Epithelial cell of proximal tubule (primary cell): ENCODE results near the gene RAB11B. TPM values are rescaled to one million over a fixed set of nuclear protein-coding genes. Genes with fewer than 3 reads are reported as not detected.

Source experiments
- DNase-seq: peaks from one replicate; pipeline ENCODE4 v3.0.0-alpha.2; 2011; ENCODE audit warnings: low read depth
- H3K4me3 ChIP-seq: 2 replicates; pipeline ENCODE4 v1.5.1; 2011; ENCODE audit warnings: low read depth, mild to moderate bottlenecking, low read length
- total RNA-seq: library from RNA; depleted of rRNA; stranded (reverse); fragments of >200 nt; gene quantifications from 2 replicates; pipeline ENCODE4 v1.2.3, GENCODE V29; 2015
- TF ChIP-seq, protein P1 (sequence below): conservative IDR thresholded peaks from 2 replicates; pipeline ENCODE4 v1.5.1; 2012; ENCODE audit warnings: low read depth, mild to moderate bottlenecking, low read length

RAB11B gene
- total RNA-seq, 1 donor from 2014 or later = 23.3 TPM

- H3K4me3 ChIP-seq = peak overlapping the region; percentile 93
- TF ChIP-seq, protein P1, sequence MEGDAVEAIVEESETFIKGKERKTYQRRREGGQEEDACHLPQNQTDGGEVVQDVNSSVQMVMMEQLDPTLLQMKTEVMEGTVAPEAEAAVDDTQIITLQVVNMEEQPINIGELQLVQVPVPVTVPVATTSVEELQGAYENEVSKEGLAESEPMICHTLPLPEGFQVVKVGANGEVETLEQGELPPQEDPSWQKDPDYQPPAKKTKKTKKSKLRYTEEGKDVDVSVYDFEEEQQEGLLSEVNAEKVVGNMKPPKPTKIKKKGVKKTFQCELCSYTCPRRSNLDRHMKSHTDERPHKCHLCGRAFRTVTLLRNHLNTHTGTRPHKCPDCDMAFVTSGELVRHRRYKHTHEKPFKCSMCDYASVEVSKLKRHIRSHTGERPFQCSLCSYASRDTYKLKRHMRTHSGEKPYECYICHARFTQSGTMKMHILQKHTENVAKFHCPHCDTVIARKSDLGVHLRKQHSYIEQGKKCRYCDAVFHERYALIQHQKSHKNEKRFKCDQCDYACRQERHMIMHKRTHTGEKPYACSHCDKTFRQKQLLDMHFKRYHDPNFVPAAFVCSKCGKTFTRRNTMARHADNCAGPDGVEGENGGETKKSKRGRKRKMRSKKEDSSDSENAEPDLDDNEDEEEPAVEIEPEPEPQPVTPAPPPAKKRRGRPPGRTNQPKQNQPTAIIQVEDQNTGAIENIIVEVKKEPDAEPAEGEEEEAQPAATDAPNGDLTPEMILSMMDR = no peak
- no peak for DNase-seq
These were observed 56.0 kb downstream of the RAB11B start for GRCh38 chr19:8446061-8446709.

DNA sequence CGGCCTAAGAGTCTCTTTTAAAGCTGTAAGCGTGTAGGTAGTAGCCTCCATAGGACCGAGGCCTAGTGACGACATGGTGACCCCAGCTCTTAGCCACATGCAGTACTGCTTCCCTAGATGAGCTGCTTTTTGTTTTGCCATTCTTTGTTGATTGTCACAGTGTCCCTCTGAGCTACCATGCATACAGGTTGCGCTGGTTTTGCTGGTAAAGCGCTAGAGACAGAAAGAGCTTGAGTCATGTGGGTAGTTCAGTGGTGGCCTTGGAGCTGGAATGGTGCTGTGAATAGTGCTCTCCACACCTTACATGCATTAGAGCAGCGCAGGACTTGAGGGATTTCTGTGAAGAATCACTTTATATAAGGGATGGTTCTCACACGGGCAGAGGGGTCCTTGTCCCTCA lies 59.7 kb downstream of the RAB11B start:
- H3K4me3 ChIP-seq = no peak overlapping the region
- TF ChIP-seq, protein P1 = no peak
- DNase-seq = no peak

DNA sequence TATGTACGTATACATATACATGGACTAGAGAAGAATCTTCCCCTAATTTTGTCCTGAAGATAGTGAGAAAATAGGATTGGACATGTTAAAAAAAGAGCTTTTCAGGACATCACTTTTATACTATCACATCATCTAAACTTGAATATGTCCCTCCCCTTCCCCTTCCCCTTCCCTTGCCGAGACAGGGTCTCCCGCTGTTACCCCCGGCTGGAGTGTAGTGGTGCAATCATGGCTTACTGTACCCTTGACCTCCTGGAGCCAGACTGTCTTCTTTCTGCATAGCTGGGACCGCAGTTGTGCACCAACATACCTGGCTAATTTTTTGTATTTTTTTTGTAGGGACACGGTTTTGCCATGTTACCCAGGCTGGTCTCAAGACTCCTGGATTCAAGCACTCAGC lies 61.2 kb downstream of the RAB11B start:
- TF ChIP-seq, protein P1 = no peak
- H3K4me3 ChIP-seq = peak overlapping the region; percentile 30
- DNase-seq = no peak

DNA sequence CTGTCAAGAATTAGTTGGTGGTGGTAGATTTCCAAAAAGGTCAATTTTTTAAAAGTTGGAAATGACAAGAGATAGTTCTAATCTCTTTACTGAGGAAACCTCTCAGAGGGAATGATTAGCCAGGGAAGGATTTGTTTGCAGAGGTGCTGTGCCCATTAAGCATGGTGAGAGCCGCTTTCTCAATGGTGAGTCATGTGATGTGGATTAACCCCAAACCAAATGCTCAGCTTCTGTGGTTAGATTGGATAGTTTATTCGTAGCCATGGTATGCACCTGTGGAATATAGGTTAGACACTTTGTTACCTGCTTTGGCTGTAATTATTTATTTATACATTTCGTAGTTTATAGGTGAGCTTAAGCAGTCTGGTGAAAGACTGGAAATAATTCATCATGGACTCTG lies 61.7 kb downstream of the RAB11B start:
- H3K4me3 ChIP-seq = peak overlapping the region; percentile 30
- DNase-seq = peak; percentile 73
- TF ChIP-seq, protein P1 = no peak

GRCh38 chr19:8452446-8453123 lies 62.4 kb downstream of the RAB11B start:
- TF ChIP-seq, protein P1 = no peak
- H3K4me3 ChIP-seq = no peak overlapping the region
- DNase-seq = no peak

GRCh38 chr19:8453616-8454015 lies 63.5 kb downstream of the RAB11B start:
- TF ChIP-seq, protein P1 = no peak
- H3K4me3 ChIP-seq = no peak overlapping the region
- no peak for DNase-seq

Other genes starting within 250 kb of the RAB11B start
- gene FBN3, start 240.8 kb upstream of the RAB11B start, total RNA-seq = 0.06 TPM in 1 of 2 replicates, not detected in the other
- gene CERS4, start 181.0 kb upstream of the RAB11B start, total RNA-seq = 3.8 and 24.5 TPM in 2 replicates
- gene CD320, start 82.0 kb upstream of the RAB11B start, total RNA-seq = 198 and 238 TPM in 2 replicates
- gene NDUFA7, start 69.0 kb upstream of the RAB11B start, total RNA-seq = 76.6 and 77.9 TPM in 2 replicates
- gene RPS28, start 68.9 kb upstream of the RAB11B start, total RNA-seq = 459 and 508 TPM in 2 replicates
- gene KANK3, start 47.1 kb upstream of the RAB11B start, total RNA-seq = 0.29 and 2.2 TPM in 2 replicates
- 16.6 and 82.0 TPM in 2 replicates for gene ANGPTL4, start 26.2 kb upstream of the RAB11B start, total RNA-seq
- gene MARCHF2, start 22.9 kb downstream of the RAB11B start, total RNA-seq = 48.8 and 58.9 TPM in 2 replicates
- gene HNRNPM, start 54.6 kb downstream of the RAB11B start, total RNA-seq = 134 and 169 TPM in 2 replicates
- gene PRAM1, start 112.3 kb downstream of the RAB11B start, total RNA-seq = not detected in 2 replicates
- gene ZNF414, start 123.8 kb downstream of the RAB11B start, total RNA-seq = 10.4 and 12.4 TPM in 2 replicates
- gene MYO1F, start 187.1 kb downstream of the RAB11B start, total RNA-seq = 0.06 and 0.07 TPM in 2 replicates
- gene ADAMTS10, start 220.4 kb downstream of the RAB11B start, total RNA-seq = 2.0 and 4.8 TPM in 2 replicates
- not detected in 2 replicates for gene NFILZ, start 240.3 kb downstream of the RAB11B start, total RNA-seq